ENCODE data around the gene ATPAF2.

The ATPAF2 gene

GRCh38 chr17:18038861-18039534 lies at the start of gene ATPAF2, which contains the start of gene GID4:
Gene ATPAF2, minus strand, starts transcription at chr17:18039168. Its CDS starts 155 bp downstream, at chr17:18039013.
Gene GID4, plus strand, starts transcription at chr17:18039408. Its CDS starts 57 bp downstream, at chr17:18039465.
- peak; percentile 95 for DNase-seq (ENCODE audit: low spot score)

DNA sequence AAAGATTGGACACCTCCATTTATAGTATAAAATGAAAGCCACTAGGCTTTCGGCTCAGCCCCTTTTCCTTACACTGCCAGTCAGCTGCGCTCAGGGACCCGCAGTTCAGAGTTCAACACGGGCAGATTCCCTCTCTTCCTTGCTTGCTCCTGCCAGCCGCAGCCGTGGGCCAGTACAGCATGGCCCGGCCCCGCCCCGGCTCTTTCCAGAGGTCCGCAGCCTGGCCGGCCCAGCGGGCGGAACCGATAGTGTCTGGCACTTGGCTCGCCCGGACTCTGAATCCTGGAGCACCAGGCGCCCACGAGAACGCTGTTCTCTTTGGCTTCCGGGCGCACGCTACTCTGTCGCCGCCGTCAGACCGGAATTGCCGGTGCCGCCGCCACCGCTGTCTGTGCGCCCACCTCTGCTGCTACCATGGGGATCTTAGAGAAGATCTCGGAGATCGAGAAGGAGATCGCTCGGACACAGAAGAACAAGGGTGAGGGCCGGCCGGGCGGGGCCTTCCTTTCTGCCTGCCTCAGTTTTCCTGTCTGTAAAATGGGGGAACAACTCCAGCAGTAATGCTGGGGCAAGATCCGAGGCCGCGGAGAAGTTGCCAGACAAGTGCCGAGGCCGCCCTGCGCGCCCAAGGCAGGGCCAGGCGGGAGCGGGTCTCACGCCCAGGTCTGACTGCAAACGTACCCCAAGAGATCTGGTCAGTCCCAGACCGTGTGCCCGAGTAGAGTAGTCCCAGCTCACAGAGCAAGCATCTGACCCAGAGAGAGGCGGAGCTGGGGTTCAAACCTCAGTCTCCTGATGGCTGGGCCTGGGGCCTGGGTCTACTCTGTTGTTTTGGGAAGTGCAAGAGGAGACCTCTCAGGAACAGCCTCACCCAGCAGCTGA lies 48.9 kb upstream of the ATPAF2 start, which contains the start of gene DRG2:
Gene DRG2 (plus strand): TSS at position 339 of the 882 bp plus-strand sequence. CDS start 76 bp downstream, at position 415.
- DNase-seq (ENCODE audit: low spot score), result peak; percentile 88

GRCh38 chr17:18084256-18084655 lies 45.3 kb upstream of the ATPAF2 start:
- DNase-seq (ENCODE audit: low spot score), result no peak

DNA sequence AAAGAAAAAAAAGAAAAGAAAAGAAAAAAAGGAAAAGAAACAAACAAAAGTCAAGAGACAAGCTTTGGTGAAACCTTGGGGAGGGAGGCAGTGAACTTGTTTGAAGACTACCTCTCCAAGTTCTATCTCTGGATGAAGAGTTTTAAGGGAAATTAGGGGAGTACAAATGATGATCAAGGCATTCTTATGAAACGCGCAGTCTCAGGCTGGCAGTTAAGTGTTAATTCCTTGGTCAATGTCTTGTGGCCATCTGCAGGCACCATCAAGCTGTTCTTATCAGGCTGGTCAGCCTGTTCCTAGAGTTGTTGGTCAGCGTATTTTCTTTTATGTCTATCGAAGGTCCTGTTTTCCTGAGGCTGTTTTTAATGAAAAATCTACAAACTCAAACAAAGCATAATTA lies 40.6 kb upstream of the ATPAF2 start:
- DNase-seq (ENCODE audit: low spot score), result no peak

DNA sequence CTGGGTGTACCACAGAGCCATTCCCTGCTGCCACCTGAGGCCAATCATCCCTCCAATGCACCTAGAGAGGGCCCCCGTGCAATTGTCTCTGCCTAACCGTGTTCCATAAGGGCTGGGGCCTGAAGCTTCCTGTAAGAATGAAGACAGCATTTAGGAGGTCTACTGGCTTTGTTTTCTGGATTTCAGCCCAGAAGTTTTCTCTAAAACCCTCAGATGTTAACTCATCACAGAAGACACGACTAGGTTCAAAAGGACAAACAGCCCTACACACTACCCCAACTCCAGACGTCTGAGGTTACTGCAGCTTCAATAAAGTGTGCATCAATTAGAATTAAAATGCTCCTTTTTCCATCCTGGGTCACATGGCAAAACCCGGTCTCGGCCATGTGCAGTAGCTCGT lies 38.0 kb upstream of the ATPAF2 start:
- DNase-seq (ENCODE audit: low spot score), result no peak

DNA sequence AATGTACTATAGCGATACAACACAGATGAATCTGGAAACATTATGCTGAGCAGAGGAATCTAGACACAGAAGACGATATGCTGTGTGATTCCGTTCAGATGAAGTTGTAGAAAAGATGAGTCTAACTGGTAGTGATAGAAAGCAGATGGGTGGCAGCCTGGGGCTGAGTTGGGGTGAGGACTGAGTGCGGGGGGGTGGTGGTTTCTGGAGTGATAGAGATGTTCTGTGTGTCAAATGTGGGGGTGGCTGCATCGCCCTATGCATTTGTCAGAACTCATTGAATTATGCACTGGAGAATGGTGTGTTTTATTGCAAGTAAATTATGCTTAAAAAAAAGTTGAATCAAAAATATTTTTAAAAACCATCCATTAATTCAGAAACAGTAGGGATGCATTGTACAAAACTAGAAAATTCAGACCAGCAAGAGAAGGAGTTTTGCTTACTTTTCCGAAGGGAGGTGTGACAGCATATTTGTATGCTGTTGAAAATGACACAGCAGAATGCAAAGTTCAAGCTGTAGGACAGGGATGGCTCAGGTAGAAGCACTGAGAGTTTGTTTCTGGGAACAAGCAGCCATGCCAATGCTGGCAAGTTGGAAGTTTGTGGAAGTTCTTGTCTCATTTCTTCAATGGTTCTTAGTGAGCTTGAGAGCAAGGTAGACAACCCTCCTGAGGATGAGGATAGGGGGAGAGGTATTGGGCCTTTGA lies 35.8 kb upstream of the ATPAF2 start:
- DNase-seq (ENCODE audit: low spot score), result no peak

GRCh38 chr17:18071751-18072150 lies 32.8 kb upstream of the ATPAF2 start:
- DNase-seq (ENCODE audit: low spot score), result no peak

DNA sequence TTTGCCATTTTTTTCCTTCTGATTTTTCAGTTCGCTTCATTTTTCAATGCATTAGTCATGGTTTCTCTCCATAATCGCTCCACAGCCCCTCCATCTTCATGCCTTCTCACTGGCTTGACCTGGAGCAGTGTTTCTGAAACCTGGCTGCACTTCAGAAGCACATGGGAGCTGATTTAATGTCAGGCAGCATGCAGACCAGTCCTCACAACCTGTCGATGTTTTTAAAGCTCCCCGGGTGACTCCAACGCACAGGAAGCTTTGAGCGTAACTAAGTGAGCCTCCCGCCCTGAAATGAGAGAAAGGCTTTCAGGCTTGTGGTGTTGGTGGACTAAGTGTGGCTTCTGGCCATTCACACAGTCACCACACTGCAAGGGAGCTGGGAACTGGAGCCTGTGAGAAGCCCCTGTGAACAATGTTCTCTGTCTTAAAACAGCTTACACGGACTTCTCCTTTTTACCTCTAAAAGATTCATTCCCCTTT lies 31.9 kb upstream of the ATPAF2 start:
- no peak for DNase-seq (ENCODE audit: low spot score)

DNA sequence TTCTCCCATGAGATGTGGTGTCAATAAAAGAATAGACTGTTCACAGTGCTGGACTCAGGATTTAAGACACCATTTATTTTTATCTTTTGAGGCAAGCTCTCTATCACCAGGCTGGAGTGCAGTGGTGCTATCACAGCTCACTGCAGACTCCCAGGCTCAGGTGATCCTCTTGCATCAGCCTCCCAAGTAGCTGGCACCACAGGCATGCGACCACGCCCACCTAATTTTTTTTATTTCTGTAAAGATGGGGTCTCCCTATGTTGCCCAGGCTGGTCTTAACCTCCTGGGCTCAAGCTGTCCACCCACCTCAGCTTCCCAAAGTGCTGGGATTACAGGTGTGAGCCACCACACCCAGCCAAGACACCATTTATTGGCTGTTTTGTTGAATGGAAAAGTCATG lies 30.1 kb upstream of the ATPAF2 start:
- DNase-seq (ENCODE audit: low spot score), result no peak

- DNase-seq (ENCODE audit: low spot score), result no peak
Observed at GRCh38 chr17:18066866-18067265, 27.9 kb upstream of the ATPAF2 start.

- no peak for DNase-seq (ENCODE audit: low spot score)
Observed at GRCh38 chr17:18065546-18065945, 26.6 kb upstream of the ATPAF2 start.

DNA sequence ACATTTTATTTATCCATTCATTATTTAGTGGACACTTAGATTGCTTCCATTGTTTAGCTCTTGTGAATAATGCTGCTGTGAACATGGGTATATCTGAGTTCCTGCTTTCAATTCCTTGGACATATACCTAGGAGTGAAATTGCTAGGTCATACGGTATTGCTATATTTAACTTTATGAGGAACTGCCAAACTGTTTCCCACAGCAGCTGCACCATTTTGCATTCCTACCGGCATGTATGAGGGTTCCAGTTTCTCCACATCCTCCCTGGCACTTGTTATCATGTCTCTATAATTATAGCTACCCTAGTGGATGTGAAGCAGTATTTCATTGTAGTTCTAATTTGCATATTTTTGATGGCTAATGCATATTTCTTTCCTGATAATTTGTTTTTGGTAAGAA lies 25.1 kb upstream of the ATPAF2 start:
- no peak for DNase-seq (ENCODE audit: low spot score)

- no peak for DNase-seq (ENCODE audit: low spot score)
Observed at GRCh38 chr17:18059283-18059682, 20.3 kb upstream of the ATPAF2 start.

DNA sequence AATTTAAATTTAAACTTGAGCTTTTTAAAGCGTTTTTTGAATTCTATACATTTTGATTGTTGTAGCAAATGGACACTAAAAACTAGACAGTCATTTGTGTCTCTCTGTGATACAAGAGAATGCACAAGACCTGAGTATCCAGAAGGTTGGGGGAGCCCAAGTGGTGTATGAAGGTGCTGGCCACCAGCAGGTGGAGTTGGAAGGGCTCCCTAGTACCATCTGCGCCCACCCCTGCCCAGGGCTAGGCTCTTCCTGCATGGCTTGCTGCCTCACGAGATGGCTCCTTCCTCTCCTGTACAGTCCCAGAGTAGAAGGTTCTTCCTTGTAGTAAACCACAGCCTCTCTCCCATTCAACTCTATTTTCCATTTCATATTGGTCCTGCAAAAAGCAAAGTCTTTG lies 17.2 kb upstream of the ATPAF2 start:
- DNase-seq (ENCODE audit: low spot score), result no peak

- no peak for DNase-seq (ENCODE audit: low spot score)
Observed at GRCh38 chr17:18055597-18055996, 16.6 kb upstream of the ATPAF2 start.

DNA sequence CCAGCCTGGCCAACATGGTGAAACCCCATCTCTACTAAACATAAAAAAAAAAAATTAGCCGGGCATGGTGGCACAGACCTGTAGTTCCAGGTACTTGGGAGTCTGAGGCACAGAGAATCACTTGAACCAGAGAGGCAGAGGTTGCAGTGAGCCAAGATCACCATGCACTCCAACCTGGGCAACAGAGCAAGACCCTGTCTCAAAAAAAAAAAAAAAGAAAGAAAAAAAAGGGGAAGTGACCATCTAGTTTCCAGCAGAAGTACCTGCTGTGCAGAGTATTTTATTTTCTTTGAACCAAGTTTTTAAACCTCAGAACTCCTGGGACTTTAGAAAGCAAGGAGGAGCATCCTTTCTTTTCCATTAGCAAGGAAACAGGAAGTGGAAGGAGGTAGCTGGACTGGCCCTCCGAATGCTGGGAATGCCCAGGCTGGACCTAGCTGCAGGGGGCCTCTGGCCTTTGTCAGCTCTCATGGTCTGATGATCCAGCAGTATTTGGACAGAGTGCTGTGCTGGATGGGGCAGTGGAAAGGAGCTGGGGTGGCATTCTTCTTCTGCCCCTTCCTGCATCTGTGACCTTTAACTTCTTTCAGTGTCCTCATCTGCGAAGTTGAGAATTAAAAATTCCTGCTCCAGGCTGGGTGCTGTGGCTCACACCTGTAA lies 6.9 kb upstream of the ATPAF2 start:
- DNase-seq (ENCODE audit: low spot score), result no peak

- no peak for DNase-seq (ENCODE audit: low spot score)
Observed at GRCh38 chr17:18044609-18045008, 5.6 kb upstream of the ATPAF2 start.

DNA sequence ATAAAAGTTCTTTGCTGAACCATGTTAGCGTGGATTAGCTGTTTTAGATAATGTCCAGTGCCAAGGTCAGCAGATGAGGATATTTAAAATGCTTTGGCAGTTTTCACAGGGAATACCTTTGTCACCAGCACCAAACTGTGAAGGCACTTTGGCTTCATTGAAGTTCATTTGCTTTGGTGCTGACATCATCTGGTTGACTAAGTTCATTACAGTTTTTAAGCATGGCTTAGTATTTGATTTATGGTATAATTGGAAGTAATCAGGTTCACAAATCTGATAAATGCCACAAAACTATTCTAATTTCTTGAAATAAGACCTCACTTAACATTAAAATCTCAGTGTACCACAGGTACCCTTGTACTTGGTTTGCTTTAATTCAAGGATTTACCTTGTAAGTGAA lies 4.5 kb upstream of the ATPAF2 start:
- no peak for DNase-seq (ENCODE audit: low spot score)

GRCh38 chr17:18042983-18043382 lies 4.0 kb upstream of the ATPAF2 start:
- DNase-seq (ENCODE audit: low spot score), result no peak

- DNase-seq (ENCODE audit: low spot score), result no peak
Observed at GRCh38 chr17:18041776-18042175, 2.8 kb upstream of the ATPAF2 start.

GRCh38 chr17:18040261-18040858 lies 1.4 kb upstream of the ATPAF2 start:
- DNase-seq (ENCODE audit: low spot score), result no peak
